ENCODE data around the gene RAB22A.
"Not testable (repeated sequence)": the region's sequence is repeated elsewhere in the genome, so short reads cannot be mapped to it uniquely, and the experiment has no call there.

RAB22A gene

DNA sequence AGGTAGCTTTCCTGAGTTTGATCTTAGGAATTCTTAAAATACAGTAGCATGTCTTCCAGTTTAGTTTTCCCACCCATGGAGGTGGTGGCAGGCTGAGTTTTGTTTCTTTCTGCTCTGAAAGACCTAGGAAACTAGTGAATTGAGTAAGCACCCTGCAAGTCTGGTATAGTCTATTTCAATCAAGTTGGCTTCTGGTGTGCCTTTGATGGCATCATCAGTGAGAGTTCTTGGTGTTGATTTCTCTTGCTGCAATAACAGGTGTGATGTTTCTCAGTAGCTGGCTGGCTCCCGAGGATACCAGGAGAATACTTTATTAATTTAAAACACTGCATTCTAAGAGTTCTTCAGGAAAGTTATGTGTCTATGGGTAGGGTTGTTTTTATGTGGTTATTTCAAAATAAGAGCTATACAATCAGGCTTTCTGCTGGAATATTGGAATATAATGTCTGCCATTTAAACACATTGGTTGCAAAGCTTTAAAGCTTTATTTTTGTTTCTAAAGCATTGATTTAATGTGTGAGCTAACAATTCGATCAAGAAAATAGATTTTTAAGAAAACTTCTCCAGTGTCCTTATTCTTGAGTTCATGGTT is 98.5 kb downstream of the RAB22A start:
- no peaks in the 10 kb centered on the region for H3K4me1 ChIP-seq (ENCODE audit: insufficient read depth, low read length)
- DNase-seq: no peak
- peaks cover 60% of the 10 kb centered on the region for H4K20me1 ChIP-seq (ENCODE audit: insufficient read depth, low read length)
- 0 out of 3 replicates have a peak, but pooled peaks have one; percentile 40 for ATAC-seq (ENCODE audit: insufficient read depth, low read depth)
- peaks cover 99% of the 10 kb centered on the region for H3K79me2 ChIP-seq (ENCODE audit: insufficient read depth, low read length)
- TF ChIP-seq, protein P1, sequence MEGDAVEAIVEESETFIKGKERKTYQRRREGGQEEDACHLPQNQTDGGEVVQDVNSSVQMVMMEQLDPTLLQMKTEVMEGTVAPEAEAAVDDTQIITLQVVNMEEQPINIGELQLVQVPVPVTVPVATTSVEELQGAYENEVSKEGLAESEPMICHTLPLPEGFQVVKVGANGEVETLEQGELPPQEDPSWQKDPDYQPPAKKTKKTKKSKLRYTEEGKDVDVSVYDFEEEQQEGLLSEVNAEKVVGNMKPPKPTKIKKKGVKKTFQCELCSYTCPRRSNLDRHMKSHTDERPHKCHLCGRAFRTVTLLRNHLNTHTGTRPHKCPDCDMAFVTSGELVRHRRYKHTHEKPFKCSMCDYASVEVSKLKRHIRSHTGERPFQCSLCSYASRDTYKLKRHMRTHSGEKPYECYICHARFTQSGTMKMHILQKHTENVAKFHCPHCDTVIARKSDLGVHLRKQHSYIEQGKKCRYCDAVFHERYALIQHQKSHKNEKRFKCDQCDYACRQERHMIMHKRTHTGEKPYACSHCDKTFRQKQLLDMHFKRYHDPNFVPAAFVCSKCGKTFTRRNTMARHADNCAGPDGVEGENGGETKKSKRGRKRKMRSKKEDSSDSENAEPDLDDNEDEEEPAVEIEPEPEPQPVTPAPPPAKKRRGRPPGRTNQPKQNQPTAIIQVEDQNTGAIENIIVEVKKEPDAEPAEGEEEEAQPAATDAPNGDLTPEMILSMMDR (IDR thresholded peaks at IDR 0.05; ENCODE audit: borderline replicate concordance, extremely low read depth, low read length, poor library complexity, severe bottlenecking): no peak
- no peak for TF ChIP-seq EZH2 (IDR thresholded peaks at IDR 0.05; ENCODE audit: borderline replicate concordance, low read depth, low read length, severe bottlenecking)
- H3K9ac ChIP-seq (ENCODE audit: low read depth, low read length): no peak overlapping the region; the same call in 1 of the 2 replicates
- H3K9me3 ChIP-seq (ENCODE audit: insufficient read depth, low read length, severe bottlenecking): peaks cover 6% of the 10 kb centered on the region
- no peak overlapping the region for H2AFZ ChIP-seq (ENCODE audit: low read depth, low read length)
- H3K36me3 ChIP-seq (ENCODE audit: insufficient read depth, low read length): peaks cover 18% of the 10 kb centered on the region; the same call in 1 of the 2 replicates
- no peak overlapping the region for H3K4me3 ChIP-seq (ENCODE audit: low read depth in 1 of 2, low read length in 2 of 2)
- no peaks in the 10 kb centered on the region for H3K27me3 ChIP-seq (ENCODE audit: insufficient read depth, low read length, poor library complexity)
- H3K27ac ChIP-seq (ENCODE audit: low read length): no peak overlapping the region
- H3K4me2 ChIP-seq (ENCODE audit: insufficient read depth, low read length): no peak overlapping the region

DNA sequence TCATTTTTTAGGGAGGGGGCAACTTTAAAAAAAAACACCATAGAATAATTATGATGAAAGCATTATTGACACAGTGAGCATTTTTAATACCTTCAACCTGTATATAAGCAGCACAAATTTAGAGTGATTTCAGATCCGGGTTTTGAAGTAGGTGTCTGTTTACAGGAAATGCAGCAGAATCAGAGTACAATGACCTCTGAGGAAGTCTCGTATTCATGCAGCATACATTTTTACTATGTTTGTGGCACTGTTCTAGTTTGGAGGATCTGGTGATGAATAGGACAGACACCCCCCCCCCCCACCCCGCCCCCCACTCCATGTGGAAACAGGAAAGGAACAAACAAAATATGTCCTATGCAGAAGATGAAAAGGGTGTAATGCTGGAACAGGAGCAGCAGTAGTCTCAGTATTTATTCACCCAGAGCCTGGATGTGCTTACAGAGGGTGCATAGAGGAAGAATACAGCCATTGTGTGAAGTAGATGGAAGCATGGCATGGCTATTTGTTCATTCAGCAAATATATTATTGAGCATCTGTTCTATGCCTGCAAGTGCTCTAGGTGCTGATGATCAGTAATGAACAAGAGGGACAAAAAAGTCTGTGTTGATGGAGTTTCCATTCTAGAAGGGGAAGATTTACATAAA is 99.2 kb downstream of the RAB22A start:
- Histone ChIP-seq H3K36me3 (ENCODE audit: insufficient read depth, low read length) (peaks cover 18% of the 10 kb centered on the region; the same call in 1 of the 2 replicates), H3K27me3 (ENCODE audit: insufficient read depth, low read length, poor library complexity) (no peaks in the 10 kb centered on the region), H3K4me2 (ENCODE audit: insufficient read depth, low read length) (no peak overlapping the region), H3K79me2 (ENCODE audit: insufficient read depth, low read length) (peaks cover 92% of the 10 kb centered on the region), H4K20me1 (ENCODE audit: insufficient read depth, low read length) (peaks cover 54% of the 10 kb centered on the region), H3K9me3 (ENCODE audit: insufficient read depth, low read length, severe bottlenecking) (peaks cover 6% of the 10 kb centered on the region), H3K4me3 (ENCODE audit: low read depth in 1 of 2, low read length in 2 of 2) (no peak overlapping the region), H3K9ac (ENCODE audit: low read depth, low read length) (no peak overlapping the region), H3K4me1 (ENCODE audit: insufficient read depth, low read length) (no peaks in the 10 kb centered on the region), H3K27ac (ENCODE audit: low read length) (0 out of 2 replicates have a peak overlapping the region, but pooled peaks have one; percentile 8), H2AFZ (ENCODE audit: low read depth, low read length) (no peak overlapping the region)
- DNase-seq (no peak), ATAC-seq (ENCODE audit: insufficient read depth, low read depth) (no peak)
- TF ChIP-seq, protein P1 (IDR thresholded peaks at IDR 0.05; ENCODE audit: borderline replicate concordance, extremely low read depth, low read length, poor library complexity, severe bottlenecking): no peak
- no peak for TF ChIP-seq EZH2 (IDR thresholded peaks at IDR 0.05; ENCODE audit: borderline replicate concordance, low read depth, low read length, severe bottlenecking)

DNA sequence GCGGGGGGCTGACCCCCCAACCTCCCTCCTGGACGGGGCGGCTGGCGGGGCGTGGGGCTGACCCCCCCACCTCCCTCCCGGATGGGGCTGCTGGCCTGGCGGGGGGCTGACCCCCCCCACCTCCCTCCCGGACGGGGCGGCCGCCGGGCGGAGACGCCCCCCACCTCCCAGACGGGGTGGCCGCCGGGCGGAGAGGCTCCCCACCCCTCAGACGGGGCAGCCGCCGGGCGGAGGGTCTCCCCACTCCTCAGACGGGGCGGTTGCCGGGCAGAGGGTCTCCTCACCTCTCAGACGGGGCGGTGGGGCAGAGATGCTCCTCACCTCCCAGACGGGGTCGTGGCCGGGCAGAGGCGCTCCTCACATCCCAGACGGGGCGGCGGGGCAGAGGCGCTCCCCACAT is 104.7 kb downstream of the RAB22A start:
- Histone ChIP-seq H4K20me1 (ENCODE audit: insufficient read depth, low read length) (peaks cover 40% of the 10 kb centered on the region), H3K36me3 (ENCODE audit: insufficient read depth, low read length) (peaks cover 40% of the 10 kb centered on the region), H3K79me2 (ENCODE audit: insufficient read depth, low read length) (peaks cover 82% of the 10 kb centered on the region)
- DNase-seq; H3K4me2 ChIP-seq (ENCODE audit: insufficient read depth, low read length); H3K4me1 ChIP-seq (ENCODE audit: insufficient read depth, low read length); H3K9ac ChIP-seq (ENCODE audit: low read depth, low read length); H2AFZ ChIP-seq (ENCODE audit: low read depth, low read length); H3K4me3 ChIP-seq (ENCODE audit: low read depth in 1 of 2, low read length in 2 of 2); ATAC-seq (ENCODE audit: insufficient read depth, low read depth); H3K9me3 ChIP-seq (ENCODE audit: insufficient read depth, low read length, severe bottlenecking); H3K27ac ChIP-seq (ENCODE audit: low read length); H3K27me3 ChIP-seq (ENCODE audit: insufficient read depth, low read length, poor library complexity): not testable (repeated sequence)

DNA sequence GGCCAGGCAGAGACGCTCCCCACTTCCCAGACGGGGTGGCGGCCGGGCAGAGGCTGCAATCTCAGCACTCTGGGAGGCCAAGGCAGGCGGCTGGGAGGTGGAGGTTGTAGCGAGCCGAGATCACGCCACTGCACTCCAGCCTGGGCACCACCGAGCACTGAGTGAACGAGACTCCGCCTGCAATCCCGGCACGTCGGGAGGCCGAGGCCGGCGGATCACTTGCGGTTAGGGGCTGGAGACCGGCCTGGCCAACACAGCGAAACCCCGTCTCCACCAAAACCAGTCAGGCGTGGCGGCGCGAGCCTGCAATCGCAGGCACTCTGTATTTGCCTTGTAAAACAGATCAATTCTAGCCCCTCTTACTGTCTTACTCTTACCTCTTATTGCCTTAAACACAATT is 105.3 kb downstream of the RAB22A start:
- not testable (repeated sequence) for ATAC-seq (ENCODE audit: insufficient read depth, low read depth); H3K27me3 ChIP-seq (ENCODE audit: insufficient read depth, low read length, poor library complexity); H3K9me3 ChIP-seq (ENCODE audit: insufficient read depth, low read length, severe bottlenecking); DNase-seq; H2AFZ ChIP-seq (ENCODE audit: low read depth, low read length); H3K4me2 ChIP-seq (ENCODE audit: insufficient read depth, low read length); H3K4me3 ChIP-seq (ENCODE audit: low read depth in 1 of 2, low read length in 2 of 2); H3K27ac ChIP-seq (ENCODE audit: low read length); H3K9ac ChIP-seq (ENCODE audit: low read depth, low read length); H3K4me1 ChIP-seq (ENCODE audit: insufficient read depth, low read length)
- peaks cover 42% of the 10 kb centered on the region for H3K36me3 ChIP-seq (ENCODE audit: insufficient read depth, low read length)
- H4K20me1 ChIP-seq (ENCODE audit: insufficient read depth, low read length): peaks cover 45% of the 10 kb centered on the region
- H3K79me2 ChIP-seq (ENCODE audit: insufficient read depth, low read length): peaks cover 82% of the 10 kb centered on the region

All from DND-41 (cell line).